ELR (cell line): ENCODE data around the gene ROPN1L.
"Not testable (repeated sequence)": the region's sequence is repeated elsewhere in the genome, so short reads cannot be mapped to it uniquely, and the experiment has no call there.

Experiments used
- DNase-seq: peaks from one replicate; pipeline ENCODE4 v3.0.0-alpha.2; 2015; ENCODE audit warnings: low read depth

The ROPN1L gene

DNA sequence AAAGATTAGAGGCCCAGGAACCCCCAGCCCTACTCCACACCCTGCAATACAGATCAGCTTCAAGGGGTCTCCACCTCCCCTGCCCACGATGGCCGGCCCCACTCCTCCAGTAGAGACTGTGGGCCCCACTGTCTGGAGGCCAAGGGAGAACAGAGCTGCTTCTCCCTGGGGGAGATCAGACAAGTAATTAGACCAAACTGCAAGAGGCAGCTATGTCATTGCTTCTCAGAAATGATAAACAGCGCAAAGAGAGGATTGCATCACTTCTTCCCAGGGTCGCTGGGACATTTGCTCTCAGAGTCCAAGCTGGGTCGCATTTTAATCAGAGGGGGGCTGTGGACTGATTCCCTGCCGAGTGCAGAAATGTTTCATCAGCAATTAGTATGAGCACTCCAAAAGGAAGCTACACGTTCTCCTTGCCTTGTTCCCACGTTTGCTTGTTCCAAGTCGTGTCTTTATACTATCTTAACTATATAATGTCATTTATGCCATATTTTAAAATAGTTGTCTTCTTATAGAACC, 59.9 kb downstream of the ROPN1L start:
- no peak for DNase-seq

- DNase-seq: no peak
These were observed 60.5 kb downstream of the ROPN1L start for GRCh38 chr5:10502130-10502529.

DNA sequence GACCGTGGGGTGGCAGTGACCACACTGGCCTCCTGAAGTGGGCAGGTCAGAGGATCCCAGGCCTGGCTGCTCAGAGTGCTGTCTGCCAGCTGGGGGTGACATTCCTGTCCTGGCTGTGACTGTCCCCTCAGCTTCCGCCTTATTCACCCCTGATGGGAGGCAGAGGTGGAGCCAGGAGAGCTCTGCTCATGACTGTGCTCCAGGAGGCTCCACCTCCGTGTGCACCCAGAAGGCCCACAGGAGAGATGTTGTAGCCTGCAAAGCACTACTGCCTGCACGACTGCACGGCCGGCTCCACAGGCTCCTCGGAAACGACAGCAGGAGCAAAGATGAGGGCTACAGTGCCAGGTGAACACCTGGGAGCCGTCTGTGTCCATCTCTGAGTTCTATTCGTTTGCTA, 60.9 kb downstream of the ROPN1L start:
- no peak for DNase-seq

DNA sequence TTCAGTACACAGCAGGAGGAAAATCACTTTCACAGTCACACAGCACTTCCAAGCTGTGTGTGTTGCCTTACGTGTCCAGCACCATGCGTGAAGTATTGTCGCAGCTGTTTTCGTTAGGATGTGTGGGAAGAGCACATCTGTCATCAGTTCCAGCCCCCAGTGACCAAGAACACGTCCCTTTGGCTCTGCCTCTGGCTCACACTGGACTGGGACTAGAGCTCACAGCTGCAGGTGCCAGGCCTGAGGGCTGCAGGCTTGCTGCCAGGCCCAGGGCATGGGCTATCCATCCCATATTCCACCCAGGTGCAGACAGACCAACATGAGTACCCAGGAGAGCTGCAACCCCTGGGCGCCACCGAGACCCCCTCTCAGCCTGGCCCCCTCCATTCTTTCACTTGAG, 61.6 kb downstream of the ROPN1L start:
- DNase-seq: no peak

GRCh38 chr5:10503997-10504793, 62.5 kb downstream of the ROPN1L start:
- peak; percentile 10 for DNase-seq

- no peak for DNase-seq
These were observed 63.9 kb downstream of the ROPN1L start for GRCh38 chr5:10505517-10506095.

- DNase-seq: no peak
These were observed 64.9 kb downstream of the ROPN1L start for GRCh38 chr5:10506535-10506934.

- peak; percentile 80 for DNase-seq
These were observed 66.0 kb downstream of the ROPN1L start for GRCh38 chr5:10507575-10508096.

GRCh38 chr5:10509575-10509974, 67.9 kb downstream of the ROPN1L start:
- no peak for DNase-seq

DNA sequence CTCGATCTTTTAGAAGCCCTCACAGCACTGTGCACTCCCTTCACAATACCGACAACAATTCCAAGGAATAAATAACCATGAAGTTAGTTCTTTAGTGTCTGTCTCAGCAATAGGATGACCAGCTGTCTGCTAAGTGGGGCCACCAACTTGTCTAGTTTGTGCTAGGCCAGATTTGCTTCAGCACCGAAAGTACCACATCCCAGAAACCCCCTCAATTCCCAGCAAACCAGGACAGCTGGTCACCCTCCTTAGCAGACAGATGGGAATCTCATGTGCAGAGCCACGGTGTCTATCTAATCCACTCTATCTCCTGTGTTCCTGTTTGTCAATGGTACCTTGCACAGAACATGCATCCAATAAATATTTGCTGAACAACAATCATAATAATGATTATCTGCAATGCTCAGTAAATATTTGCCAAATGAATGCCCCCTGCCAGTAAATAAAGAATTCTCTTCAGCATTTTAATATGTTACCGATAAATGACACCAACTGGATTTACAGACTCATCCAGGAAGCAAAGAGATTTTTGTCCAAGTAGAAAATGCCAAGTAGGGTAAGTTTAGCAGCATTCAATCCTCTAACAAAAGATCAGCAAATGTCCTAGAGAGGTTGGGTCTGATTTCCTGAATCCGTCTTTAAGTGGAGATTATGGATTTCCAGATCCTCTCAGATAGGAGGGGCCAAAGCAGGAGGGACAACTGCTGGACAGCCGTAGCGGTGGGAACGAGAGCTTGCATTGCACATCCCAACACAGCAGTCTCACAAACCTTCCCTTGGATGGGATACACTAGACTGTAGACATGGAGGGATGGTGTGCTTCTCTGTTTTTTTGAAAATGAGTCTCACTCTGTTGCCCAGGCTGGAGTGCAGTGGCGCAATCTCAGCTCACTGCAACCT, 70.3 kb downstream of the ROPN1L start:
- no peak for DNase-seq

DNA sequence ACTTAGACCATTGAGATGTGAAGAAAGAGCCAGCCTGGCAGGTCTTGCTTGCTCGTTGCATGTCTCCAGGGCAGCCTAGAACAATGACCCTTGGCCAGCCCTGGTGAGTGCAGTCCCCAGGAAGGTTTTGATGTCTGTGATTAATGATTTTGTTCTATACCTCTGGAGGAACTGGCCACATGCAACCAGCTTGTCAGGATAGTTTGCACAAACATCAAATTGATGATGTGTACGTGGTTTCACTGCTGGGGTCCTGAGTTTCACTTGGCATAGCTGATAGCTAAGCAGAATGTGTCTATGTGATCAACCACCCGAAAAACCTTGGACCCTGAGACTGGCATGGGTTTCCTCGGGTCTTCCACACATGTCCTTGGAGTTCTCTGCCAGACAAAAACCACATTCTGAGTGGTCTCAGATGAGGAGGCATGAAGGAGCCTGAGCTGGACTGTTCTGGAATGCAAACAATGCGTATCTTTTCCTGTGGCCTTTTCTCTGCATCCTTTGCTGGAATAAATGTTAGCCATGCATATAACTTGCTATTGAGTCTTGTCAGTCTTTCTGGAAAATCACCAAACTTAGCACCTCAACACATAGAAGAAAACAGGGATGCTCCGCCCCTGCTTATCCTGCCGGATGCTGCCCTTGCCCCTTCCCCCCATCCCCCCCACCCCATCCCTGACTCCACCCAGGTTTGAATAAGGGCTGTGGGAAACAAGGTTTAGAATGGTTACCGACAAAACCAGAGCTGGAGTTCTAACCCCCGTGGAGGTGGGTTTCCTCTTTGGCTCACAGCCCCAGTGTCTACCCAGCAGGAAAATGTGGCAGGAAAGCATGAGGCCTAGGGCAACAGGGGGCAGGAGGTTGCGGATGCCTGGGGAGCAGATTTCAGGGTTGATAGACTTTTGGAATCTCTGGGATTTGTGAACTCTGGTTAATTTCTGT, 72.1 kb downstream of the ROPN1L start:
- peak; percentile 90 for DNase-seq

GRCh38 chr5:10514572-10514971, 72.9 kb downstream of the ROPN1L start:
- DNase-seq: not testable (repeated sequence)
